Middle frontal gyrus (tissue), 1 donor: ENCODE measurements around the gene HMBS.
"Not testable (repeated sequence)": the region's sequence is repeated elsewhere in the genome, so short reads cannot be mapped to it uniquely, and the experiment has no call there.

ENCODE experiments used
- DNase-seq: peaks from one replicate; pipeline ENCODE4 v3.0.0-alpha.2; 2015; ENCODE audit warnings: low spot score; ENCODE audit errors: extremely low spot score

HMBS gene

DNA sequence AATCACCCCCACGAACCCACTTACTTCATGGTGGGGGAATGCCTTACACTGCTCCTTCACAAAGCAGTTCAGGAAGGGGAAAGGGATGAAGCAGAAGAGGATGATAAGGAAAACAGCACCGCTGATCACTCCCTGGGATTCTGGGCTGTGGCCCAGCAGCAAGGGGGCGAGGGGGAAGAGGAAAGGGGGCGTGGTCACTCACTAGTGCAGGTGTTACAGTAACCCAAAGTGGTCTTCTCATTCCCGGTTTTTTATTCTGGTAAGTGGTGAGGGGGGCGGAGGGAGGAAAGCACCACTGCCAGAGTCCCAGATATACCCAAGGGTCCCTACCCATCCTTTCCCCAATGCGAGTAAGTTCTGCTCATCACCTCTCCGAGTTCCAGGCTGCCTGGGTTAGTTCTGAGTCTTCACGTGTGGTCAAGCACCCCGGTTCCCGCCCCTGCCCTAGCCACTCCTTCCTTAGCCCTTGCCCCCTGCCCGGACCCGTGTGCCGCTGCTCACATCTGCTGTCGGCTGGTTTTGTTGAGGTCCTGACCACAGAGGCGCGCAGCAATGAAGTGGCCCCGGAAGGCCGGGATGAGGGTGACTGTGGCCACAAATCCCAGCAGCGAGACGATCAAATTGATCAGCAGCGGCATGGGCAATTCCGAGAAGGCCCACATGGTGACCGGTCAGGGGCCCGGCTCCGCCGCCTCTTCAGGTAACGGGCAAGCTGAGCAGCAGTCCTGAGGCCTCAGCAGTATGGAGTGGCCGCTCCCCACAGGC, 16.5 kb downstream of the HMBS start:
- DNase-seq = no peak

DNA sequence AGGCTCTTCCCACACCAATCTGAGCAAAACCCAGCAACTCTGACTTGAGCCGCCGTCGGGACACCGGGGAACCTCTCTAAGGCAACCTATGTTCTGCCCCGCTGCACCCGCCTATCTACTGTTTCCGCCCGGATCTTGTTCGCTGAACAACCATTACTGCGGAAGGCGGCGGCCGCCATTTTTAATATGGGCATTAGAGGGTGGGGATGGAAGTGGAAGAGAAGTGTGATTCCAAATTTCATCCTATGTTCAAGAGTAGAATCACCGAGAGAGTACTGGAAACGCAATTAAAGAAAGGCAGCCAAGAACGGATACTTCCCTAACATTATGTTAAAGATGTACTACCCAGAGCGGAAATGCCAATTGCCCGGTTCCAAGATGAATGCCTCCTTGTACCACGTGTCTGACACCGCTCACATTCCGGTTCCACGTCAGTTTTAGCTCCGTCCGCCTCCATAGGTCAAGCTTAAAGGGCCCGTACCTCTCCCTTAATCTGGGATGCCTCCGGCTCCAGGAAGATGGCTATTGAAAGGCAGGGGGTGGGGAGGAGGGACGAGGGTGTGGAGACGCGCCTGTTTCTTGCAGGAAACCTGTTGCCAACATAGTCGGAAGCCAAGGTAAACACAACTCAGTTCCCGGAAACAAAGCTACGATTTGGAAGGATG, 17.2 kb downstream of the HMBS start, which contains the start of gene DPAGT1:
Gene DPAGT1, minus strand, starts transcription at position 95 of the 665 bp plus-strand sequence. CDS start 198 bp downstream, outside the sequence.
- peak; percentile 91 for DNase-seq

DNA sequence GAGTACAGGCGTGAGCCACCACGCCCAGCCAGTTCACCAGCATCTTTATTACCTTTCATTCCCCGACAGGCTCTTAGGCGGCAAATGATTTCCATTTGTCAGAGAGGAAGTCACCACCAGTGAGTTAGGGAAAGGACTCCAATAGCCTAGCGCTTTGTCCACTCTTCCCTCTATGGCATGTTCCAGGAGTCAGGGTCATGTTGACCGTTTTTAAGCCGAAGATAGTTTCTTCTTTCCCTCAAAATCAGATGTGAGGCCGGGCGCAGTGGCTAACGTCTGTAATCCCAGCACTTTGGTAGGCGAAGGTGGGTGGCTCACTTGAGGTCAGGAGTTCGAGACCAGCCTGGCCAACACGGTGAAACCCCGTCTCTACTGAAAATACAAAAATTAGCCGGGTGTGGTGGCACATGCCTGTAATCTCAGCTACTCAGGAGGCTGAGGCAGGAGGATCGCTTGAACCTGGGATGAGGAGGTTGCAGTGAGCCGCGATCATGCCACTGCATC, 18.5 kb downstream of the HMBS start:
- DNase-seq = not testable (repeated sequence)

DNA sequence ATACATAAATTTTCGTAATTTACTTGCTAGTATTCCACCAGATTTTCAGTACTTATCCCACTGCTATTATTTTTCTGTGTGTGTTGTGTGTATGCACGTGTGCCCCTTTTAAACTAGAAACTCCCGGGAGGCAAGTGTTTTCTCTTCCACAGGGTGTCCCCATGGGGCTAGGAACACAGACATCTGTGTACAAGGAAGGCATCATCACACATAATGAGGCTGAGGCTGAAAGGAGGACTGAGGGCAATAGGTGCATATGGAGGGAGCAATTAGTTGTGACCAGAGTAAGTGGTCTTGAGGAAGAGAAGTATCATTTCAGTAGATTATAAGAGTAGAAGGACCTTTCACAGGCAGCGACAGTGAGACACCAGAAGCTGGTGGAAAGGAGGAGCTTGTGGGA, 19.1 kb downstream of the HMBS start:
- no peak for DNase-seq

DNA sequence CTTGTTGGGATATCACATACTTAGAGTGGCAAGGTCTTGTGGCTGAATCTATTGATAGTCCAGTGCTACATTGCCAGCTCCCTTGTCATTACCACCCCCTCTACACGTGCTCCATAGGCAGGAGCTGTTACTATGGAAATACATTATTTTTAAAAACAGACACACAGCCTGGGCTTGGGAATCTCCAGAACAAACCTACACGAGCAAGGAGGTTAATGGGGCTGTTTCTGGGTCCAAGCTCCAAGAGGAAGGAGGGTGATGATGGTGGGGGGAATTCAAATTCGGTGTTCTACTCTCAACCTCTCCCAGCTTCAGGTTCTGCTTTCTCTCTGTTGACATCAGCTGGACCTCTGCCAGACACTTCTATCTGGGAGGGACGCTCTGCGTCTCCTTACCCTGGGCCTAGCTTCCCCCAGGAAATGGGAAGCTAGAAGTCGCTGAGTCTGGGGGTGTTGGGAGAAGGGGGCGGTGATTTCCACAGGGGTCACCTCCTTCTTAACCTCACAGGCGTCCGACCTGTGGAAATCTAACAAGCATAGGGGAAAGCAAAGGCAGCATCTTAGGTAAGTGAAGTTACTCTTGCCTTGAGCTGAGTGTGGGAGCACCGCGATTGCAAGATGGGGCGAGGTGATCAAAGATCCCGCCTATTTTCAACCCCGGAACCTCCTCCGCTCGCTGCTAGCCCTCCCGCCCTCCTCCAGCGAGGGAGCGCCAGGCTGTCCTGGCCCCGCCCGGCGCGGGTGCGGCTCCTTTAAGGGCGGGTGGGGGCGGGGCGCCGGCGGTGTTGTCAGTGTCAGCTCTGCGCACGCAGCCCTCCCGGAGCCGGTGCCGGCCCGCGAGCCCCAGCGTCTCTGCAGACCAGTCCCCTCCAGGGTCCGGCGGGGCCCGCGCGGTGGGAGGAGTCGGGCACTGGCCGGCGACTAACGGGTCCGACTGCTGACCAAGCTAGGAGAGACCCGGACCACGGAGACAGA, 22.2 kb downstream of the HMBS start, which contains the start of gene C2CD2L:
Gene C2CD2L, plus strand, starts transcription at position 781 of the 974 bp plus-strand sequence. CDS start 398 bp downstream, outside the sequence.
- DNase-seq = peak; percentile 71

DNA sequence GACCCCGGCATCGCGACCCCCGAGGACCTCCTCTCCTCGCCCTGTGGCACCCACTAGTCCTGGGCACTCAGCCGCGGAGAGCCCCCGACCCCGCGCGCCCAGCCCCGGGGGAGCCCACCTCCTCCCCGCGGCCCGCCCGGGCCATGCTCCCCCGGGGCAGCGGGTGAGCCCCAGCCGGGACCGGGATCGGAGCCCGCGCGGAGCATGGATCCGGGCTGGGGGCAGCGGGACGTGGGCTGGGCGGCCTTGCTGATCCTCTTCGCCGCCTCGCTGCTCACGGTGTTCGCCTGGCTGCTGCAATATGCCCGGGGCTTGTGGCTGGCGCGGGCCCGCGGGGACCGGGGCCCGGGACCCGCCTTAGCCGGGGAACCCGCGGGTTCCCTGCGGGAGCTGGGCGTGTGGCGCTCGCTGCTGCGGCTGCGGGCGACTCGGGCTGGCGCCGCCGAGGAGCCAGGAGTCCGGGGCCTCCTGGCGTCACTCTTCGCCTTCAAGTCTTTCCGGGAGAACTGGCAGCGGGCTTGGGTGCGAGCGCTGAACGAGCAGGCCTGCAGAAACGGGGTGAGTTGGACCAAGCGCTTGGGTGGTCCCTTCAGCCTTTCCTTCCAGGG, 23.0 kb downstream of the HMBS start:
- DNase-seq = no peak

DNA sequence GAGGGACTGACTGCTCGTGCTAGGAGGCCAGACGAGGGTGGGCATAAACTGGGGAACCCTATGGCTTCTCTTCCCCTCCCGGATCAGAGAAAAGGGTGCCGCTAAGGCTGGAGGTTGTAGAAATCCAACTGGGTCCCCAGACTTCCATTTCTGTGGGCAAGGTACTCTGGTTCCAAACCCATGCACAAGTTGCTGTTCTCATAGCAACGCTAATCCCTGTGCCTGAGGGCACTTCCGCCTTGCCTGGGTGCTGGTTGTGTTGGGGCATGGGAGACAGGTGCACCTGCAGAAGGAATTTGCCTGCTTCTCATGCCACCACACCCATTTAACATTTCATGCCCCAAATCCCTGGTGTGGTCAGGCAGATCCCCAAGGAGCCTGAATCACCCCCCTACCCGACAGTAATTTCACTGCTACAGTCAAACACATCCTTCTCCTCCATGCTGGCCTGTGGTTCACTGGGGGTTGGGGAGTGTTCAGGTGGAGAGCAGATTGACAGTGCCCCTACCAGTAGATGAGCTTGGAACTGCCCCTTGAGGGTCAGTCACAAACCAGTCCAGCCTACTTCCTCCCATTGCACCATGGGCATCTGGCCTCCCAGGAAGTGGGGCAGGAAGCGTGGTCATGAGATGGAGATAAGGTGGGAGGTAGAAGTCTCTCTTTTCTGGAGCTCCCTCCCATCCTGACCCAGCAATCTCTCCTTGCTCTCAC, 23.6 kb downstream of the HMBS start:
- DNase-seq = no peak

DNA sequence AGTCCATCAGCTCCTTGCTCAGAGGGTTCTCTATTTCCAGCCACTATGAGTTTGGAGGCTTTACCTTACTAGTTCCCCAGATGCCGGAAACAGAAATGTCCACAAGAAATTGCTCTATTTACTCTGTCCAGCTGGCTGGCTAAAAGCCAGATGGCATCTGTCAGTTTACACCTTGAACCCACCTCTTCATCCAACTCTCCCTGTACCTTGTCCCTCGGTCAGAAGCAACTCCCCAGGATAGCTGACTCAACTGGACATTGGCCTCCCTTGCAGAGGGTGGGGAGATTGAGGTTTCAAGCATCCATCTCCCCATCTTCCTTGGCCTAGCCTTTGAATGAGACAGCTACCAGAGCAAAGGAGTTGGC, 24.2 kb downstream of the HMBS start:
- no peak for DNase-seq

DNA sequence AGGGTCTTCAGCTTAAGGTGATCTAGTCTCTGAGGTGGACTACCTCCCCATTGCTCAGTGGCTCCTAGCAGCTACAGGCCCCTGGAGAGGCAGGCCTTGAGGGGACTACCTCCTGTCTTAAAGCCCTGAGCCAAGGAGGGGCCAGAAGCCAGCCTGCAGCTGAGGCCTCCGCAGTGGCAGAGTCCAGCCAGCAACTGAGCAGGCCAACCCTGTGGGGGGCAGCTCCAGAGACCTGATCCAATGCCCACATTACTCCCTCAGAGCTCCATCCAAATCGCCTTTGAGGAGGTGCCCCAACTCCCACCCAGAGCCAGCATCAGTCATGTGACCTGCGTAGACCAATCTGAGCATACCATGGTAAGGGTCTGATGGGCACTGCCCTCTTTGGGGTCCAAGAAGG, 25.2 kb downstream of the HMBS start:
- no peak for DNase-seq

DNA sequence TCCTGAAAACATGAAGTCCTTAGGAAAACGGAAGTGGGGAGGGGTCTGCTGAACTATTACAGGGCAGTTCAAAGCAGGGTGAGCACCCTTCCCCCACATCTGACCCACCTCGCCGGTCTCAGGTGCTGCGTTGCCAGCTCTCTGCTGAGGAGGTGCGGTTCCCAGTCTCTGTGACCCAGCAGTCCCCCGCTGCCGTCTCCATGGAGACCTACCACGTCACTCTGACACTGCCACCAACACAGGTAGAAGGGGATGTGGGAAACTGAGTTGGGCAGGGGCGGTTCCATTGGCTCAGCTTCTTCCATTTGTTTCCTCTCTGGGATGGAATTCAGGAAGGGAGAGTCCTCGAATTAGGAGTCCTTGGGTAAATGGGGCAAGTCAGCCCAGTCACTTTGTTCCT, 25.8 kb downstream of the HMBS start:
- DNase-seq = no peak

DNA sequence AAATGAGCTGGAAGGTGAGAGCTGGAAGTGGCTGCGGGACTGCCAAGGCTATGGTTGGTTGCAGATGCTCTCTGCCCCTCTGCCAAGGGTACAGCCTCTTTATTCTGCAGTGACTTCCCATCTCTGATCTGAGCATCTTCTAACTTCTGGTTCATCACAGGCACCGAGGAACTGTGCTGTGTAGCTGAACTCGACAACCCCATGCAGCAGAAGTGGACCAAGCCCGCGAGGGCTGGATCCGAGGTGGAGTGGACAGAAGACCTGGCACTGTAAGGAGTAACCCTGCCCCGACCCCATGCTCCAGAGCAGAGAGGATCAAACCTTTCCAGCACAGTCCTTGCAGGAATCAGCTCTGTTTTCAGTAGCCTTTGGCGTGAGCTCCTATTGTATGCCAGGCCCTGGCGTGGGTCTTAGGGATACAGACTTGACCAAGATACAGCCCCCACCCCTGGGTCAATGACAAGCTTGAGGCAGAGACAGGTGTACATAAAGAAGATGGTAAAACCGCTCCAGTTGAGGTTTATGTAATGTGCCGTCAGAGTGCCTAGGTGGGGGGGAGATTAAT, 26.8 kb downstream of the HMBS start:
- no peak for DNase-seq

DNA sequence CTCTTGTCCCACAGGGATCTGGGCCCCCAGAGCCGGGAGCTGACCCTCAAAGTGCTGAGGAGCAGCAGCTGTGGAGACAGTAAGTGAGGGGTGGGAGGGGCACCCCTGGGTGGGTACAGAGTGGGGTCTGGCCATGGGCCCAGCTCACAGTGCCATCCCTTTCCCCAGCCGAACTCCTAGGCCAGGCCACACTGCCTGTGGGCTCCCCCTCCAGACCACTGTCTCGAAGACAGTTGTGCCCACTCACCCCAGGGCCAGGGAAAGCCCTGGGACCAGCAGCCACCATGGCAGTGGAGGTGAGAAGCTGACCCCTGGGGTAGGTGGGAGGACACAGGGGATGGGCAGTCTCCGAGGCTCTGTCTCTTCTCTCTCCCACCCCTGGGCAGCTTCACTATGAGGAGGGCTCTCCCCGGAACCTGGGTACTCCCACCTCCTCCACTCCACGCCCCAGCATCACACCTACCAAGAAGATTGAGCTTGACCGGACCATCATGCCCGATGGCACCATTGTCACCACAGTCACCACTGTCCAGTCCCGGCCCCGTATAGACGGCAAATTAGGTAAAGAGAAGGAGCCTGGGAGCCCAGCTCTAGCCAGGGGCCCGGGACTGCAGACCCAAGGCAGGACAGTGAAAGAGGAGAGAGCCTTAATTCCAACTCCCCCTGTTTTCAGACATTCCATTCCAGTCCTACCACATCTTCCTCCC, 27.8 kb downstream of the HMBS start:
- DNase-seq = no peak

DNA sequence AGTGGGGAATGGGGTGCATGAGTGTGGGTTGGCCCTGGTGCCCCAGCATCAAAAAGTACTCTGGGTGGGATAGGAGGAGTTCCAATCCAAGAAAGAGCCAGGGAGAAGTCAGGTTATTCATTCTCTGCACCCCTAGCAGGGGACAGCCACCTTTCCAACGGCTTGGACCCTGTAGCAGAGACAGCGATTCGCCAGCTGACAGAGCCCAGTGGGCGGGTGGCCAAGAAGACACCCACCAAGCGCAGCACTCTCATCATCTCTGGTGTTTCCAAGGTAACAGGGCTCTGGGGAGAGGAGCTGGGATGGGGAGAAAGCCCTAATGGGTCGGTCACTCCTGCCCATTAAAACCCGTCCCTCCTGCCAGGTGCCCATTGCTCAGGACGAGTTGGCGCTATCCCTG, 29.0 kb downstream of the HMBS start:
- DNase-seq = no peak

DNA sequence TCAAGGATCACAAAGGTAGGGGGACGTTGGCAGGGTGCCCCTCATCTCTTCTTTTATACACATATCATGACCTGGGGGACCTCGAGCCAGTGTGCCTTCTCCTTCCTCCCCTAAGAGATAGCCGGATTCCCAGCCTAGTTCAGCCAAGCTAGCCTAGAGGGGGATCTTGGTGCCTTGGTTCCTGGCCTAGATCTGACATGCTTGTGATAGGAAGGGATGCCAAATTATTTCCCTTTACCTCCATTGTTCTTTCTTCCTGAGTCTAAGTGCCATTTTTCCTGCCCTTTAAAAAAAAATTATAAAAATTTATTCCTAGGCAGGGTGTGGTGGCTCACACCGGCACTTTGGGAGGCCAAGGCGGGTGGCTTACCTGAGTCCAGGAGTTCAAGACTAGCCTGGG, 29.7 kb downstream of the HMBS start:
- no peak for DNase-seq

DNA sequence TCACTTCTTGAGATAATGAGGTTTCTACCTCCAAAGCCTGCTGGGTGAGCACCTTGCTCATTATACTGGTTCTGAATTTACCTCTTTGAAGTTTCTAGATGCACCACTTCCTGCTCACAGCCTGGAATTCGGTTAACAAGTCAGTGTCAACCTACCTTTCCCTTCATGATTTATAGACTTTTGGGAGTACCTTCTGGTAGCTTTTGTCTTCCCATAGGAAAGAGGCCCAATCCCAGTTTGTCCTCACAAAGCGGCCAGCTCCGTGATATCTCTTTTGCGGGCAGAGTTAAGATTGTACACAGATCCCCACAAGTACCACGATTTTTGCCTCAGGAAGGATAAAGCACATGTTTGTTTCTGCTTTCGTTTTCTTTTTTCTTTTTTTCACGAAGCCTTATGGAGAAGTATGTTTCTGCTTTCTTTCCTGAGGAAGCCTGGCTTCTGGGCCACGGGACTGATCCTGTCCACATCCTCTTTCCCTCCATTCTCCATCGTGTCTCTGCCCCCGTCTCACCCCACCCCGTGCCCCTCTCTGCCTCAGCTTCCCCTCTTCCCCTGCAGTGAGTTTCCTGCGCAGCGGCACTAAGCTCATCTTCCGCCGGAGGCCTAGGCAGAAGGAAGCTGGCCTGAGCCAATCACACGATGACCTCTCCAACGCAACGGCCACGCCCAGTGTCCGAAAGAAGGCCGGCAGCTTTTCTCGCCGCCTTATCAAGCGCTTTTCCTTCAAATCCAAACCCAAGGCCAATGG, 31.0 kb downstream of the HMBS start:
- DNase-seq = no peak

DNA sequence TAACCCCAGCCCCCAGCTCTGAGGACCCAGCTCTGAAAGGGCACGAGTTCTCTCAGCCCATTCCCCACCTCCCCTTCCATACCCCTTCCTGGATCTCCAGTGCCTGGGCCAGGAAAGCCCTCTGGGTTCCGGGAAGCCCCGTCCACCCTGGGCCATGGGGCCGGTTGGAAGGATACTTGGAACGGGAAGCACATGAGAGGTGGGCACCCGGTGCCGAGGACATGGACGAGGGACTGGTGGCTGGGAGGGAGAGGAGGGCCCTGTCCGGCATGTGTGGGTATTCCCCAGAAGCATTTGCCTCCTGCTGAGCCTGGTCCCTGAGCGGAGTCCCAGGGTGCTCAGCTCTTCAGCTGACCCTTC, 31.5 kb downstream of the HMBS start:
- DNase-seq = no peak

DNA sequence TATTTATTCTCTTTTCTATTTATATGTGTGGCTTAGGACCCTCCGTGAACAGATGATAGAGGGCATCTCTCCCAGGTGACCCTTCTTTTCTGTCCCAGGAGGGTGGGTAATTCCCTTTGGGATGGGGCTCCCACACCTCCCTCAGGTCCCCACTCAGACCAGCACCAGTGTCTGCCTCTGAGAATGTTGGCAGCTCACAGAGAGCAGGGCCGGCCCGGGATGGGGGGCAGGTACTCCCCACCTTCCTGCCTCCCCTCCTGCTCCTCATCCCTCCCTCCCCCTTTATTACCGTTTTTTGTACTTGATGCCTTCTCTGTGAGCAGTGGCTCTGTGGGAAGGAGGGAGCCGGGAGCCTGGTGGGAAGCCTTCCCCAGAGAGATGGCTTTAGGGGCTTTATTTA, 31.9 kb downstream of the HMBS start:
- no peak for DNase-seq

DNA sequence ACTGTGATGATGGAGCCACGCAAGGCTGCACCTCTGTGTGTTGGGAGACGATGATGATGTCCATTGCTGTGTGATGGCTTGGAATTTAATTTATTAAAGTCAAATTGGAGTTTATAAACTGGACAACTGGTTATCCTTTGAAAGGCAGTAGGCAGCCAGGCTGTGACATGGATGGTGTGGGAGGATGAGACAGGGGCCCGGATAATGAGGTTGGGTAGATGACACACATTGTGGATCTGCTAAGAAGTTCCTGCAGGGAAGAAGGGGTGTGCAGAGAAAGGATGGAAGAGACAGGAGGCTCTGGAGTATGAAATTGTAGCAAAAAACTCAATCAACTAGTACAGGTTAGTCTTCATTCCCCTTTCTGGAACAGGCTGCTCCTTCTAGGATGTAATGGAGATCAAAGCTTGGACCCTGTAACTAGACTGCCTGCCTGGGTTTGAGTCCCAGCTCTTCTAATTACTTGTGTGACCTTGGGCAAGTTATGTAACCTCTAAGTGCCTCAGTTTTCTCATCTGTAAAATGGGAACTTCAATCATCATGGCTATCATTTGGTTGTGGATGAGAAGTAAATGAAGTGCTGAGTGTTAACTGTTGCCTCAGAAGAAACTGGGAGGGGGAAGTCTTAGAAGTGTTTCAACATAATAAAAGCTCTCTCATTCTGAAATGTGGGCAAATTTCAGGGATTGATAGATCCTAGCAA, 32.5 kb downstream of the HMBS start:
- no peak for DNase-seq
